Tibial nerve (tissue), 4 donors: Measurements from ENCODE around the gene AANAT. TPM values are rescaled to one million over a fixed set of nuclear protein-coding genes. Genes with fewer than 3 reads are reported as not detected.
A peak's percentile ranks its signal among the peaks of the same experiment; 100 is the strongest.

Experiments
- DNase-seq, 2 donors: peaks; one replicate each; pipeline ENCODE4 v3.0.0-alpha.2; 2019; ENCODE audit warnings: low spot score in 2 of 2
- H3K27ac ChIP-seq, 4 donors: fragments of 200-600 bp; sonication (generic) in 3 of 4; one replicate each; pipeline ENCODE4 v1.5.1; 2017 to 2019; ENCODE audit warnings: mild to moderate bottlenecking in 1 of 4
- H3K27me3 ChIP-seq, 2 donors: fragments of 200-600 bp; sonication (generic) in 1 of 2; one replicate each; pipeline versions ENCODE4 v1.5.1 to v1.6.0; 2017 to 2019
- H3K36me3 ChIP-seq, 3 donors: fragments of 200-600 bp; sonication (generic); one replicate each; pipeline ENCODE4 v1.5.1; 2018 to 2019
- H3K4me1 ChIP-seq, 4 donors: fragments of 200-600 bp; sonication (generic) in 3 of 4; one replicate each; pipeline ENCODE4 v1.5.1; 2017 to 2019
- H3K4me3 ChIP-seq, 4 donors: fragments of 200-600 bp; sonication (generic) in 3 of 4; one replicate each; pipeline ENCODE4 v1.5.1; 2017 to 2019; ENCODE audit warnings: mild to moderate bottlenecking in 1 of 4, moderate library complexity in 1 of 4
- H3K9me3 ChIP-seq, 4 donors: fragments of 200-600 bp; sonication (generic) in 3 of 4; one replicate each; pipeline ENCODE4 v1.5.1; 2017 to 2019
- EP300 ChIP-seq, 2 donors: sonication (generic); formaldehyde crosslinking; IDR thresholded peaks; one replicate each; pipeline ENCODE4 v1.6.1; 2017; ENCODE audit warnings: antibody characterized with exemption in 2 of 2, mild to moderate bottlenecking in 1 of 2
- POLR2A ChIP-seq, 2 donors: fragments of 450-650 bp; IDR thresholded peaks; one replicate each; pipeline ENCODE4 v1.6.1; 2017; ENCODE audit warnings: antibody characterized with exemption in 2 of 2, mild to moderate bottlenecking in 2 of 2, moderate library complexity in 2 of 2
- WGBS, 2 donors: methylation state at CpG; one replicate each; pipeline ENCODE4 v1.1.5; 2018; 5-methylcytosine and 5-hydroxymethylcytosine counted together
- total RNA-seq, 4 donors: library from RNA; depleted of rRNA; stranded (reverse); fragments of >200 nt; gene quantifications; one replicate each; pipeline ENCODE4 v1.1.0, GENCODE V29; 2016
- TF ChIP-seq, protein P1 (sequence below), 5 experiments: fragments of 200-600 bp in 3 of 5; fragments of 450-650 bp in 2 of 5; sonication (generic) in 3 of 5; IDR thresholded peaks; one replicate each; pipeline ENCODE4 v1.5.1; 2016 to 2019; ENCODE audit warnings: antibody characterized with exemption in 5 of 5, mild to moderate bottlenecking in 3 of 5, moderate library complexity in 2 of 5

AANAT gene
- total RNA-seq, 4 donors from 2014 or later, result not detected

DNA sequence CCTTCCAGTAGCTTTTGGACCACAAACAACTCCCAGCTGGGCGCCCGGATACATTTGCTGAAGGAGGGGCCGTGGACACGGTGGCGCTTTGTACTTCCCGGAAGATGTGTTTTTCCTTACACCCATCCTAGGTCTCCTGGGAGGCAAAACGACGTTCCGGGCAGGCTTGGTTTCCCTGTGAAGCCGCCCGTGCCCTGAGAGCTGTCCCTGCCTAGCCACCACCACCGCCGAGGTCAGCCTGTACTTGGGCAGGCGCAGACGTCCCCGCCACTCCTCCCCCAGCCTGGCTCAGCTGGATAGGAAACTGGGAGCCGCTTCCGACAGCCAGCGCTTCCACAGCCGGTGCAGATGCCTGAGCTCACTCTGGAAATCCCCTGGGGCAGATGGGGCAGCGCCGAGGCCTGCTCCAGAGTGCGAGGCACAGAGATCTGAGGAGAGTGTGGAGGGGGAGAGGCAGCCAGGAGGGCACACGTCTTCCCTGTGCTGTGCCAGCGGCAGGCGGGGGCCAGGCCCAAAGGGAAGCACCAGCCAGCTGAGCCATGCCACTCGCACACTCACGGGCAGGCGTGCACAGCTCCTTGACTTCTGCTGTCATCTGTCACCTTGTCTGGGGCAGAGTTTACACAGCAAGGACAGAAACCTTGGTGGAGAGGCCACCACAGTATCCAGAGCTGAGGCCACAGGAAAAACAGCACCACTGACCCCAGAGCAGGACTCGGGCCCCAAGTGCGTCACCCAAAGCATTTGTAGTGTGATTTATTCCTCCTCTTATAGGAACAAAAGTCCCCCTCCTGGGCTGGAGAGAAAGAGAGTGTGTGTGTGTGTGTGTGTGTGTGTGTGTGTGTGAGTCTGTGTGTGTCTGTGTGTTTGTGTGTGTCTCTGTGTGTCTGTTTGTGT is 30.8 kb downstream of the AANAT start:
- peaks cover 0 to 76% (median 37%) of the 10 kb centered on the region in 4 donors for H3K4me1 ChIP-seq
- TF ChIP-seq POLR2A (IDR thresholded peaks at IDR 0.05) (peak in 1 of 2 donors; percentile 19), EP300 (IDR thresholded peaks at IDR 0.05) (peak in 1 of 2 donors; percentile 70)
- TF ChIP-seq, protein P1, sequence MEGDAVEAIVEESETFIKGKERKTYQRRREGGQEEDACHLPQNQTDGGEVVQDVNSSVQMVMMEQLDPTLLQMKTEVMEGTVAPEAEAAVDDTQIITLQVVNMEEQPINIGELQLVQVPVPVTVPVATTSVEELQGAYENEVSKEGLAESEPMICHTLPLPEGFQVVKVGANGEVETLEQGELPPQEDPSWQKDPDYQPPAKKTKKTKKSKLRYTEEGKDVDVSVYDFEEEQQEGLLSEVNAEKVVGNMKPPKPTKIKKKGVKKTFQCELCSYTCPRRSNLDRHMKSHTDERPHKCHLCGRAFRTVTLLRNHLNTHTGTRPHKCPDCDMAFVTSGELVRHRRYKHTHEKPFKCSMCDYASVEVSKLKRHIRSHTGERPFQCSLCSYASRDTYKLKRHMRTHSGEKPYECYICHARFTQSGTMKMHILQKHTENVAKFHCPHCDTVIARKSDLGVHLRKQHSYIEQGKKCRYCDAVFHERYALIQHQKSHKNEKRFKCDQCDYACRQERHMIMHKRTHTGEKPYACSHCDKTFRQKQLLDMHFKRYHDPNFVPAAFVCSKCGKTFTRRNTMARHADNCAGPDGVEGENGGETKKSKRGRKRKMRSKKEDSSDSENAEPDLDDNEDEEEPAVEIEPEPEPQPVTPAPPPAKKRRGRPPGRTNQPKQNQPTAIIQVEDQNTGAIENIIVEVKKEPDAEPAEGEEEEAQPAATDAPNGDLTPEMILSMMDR (IDR thresholded peaks at IDR 0.05), result no peak

DNA sequence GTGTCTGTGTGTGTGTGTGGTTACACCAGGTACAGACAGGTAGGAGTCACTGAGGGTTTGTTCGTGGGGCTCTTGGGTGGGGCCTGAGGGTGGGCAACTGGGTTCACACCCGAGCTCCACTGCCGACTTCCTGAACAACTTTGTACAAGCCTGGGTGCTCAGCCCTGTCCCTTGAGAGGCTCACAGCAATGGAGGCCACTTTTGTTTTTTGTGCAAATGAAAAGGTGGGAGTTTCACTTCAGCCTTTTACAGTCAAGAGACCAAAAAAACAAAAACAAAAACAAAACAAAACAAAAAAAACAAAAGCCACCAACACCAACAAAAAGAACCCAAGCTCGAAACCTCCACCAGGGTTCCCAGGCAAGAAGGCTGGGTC is 31.5 kb downstream of the AANAT start:
- DNase-seq, result no peak
- H3K36me3 ChIP-seq, result no peaks in the 10 kb centered on the region
- H3K4me1 ChIP-seq, result peaks cover 0 to 70% (median 30%) of the 10 kb centered on the region in 4 donors
- no peaks in the 10 kb centered on the region for H3K9me3 ChIP-seq
- H3K4me3 ChIP-seq, result peak overlapping the region in 3 of 4 donors; percentile 15 to 67 (median 51)
- peak overlapping the region in 3 of 4 donors; percentile 80 to 89 (median 88) for H3K27ac ChIP-seq
- TF ChIP-seq EP300 (IDR thresholded peaks at IDR 0.05) (no peak), POLR2A (IDR thresholded peaks at IDR 0.05) (no peak)
- TF ChIP-seq, protein P1 (IDR thresholded peaks at IDR 0.05), result no peak
- WGBS, 2 donors, result 49 to 53% methylated on average over 4 of the region's 4 CpGs
- no peaks in the 10 kb centered on the region for H3K27me3 ChIP-seq

More for the DNA sequence above, 30.8 kb downstream of the AANAT start:
- WGBS, 2 donors, result 24 to 28% methylated on average over 24 to 25 of the region's 31 CpGs
- peak in 1 of 2 donors; percentile 45 for DNase-seq
- Histone ChIP-seq H3K27me3 (no peaks in the 10 kb centered on the region), H3K9me3 (no peaks in the 10 kb centered on the region), H3K4me3 (peak overlapping the region in 1 of 4 donors; percentile 67), H3K27ac (peak overlapping the region; percentile 41 to 89 (median 84)), H3K36me3 (no peaks in the 10 kb centered on the region)

DNA sequence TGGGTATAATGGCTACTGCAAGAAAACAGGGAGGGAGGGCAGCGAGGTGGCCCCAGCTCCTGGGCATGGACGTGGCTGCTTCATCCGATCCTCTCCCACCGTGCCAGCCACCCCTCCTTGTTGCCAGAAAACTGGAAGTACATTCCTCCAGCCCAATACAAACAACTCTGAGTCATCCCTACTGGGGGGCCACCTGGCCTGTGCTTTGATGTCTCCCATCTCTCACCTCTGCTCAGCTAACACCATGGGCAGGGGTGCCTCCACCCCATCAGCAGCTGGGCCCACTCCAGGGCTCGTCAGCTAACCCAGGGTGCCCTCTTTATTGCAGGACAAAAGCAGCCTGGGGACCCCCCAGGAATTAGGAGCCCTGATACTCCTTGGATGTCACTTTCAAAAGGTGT is 31.9 kb downstream of the AANAT start:
- Histone ChIP-seq H3K36me3 (no peaks in the 10 kb centered on the region), H3K9me3 (no peaks in the 10 kb centered on the region), H3K4me1 (peaks cover 0 to 67% (median 26%) of the 10 kb centered on the region in 4 donors), H3K4me3 (peak overlapping the region; percentile 15 to 67 (median 49)), H3K27me3 (no peaks in the 10 kb centered on the region), H3K27ac (peak overlapping the region in 3 of 4 donors; percentile 80 to 89 (median 88))
- WGBS, 2 donors, result 69 to 76% methylated on average over 5 of the region's 5 CpGs
- no peak for TF ChIP-seq EP300 (IDR thresholded peaks at IDR 0.05)
- TF ChIP-seq, protein P1 (IDR thresholded peaks at IDR 0.05), result no peak
- no peak for TF ChIP-seq POLR2A (IDR thresholded peaks at IDR 0.05)
- DNase-seq, result no peak

DNA sequence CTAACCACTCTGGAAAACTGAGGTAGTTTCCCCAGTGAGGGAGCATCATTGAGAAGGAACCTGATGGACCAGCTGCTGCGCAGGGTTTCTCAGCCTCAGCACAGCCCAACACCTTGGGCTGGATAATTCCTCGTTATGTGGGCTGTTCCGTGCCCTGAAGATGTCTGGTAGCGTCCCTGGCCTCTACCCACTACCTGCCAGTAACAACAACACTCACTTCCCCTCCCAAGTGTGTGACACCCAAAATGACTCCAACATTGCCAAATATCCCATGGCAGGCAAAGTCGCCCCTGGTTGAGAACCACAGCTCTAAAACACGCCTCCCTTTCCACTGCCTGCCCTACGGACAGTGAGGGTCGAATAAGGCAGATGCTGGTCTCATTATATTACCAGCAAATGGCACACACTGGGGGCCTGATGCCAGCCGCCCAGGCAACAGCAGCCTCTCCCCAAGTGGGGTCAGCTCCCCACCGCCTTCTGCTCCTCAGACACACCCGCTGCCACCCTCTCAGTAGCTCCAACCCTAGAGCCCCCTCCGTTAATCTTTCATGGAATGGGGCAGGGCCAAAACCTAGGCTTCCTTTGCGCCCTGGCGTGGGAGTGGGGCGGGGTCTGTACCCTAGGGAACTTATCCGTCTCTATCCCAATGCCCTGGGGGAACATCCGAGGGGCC is 32.8 kb downstream of the AANAT start:
- H3K27me3 ChIP-seq, result no peaks in the 10 kb centered on the region
- no peak for TF ChIP-seq POLR2A (IDR thresholded peaks at IDR 0.05)
- TF ChIP-seq EP300 (IDR thresholded peaks at IDR 0.05), result no peak
- TF ChIP-seq, protein P1 (IDR thresholded peaks at IDR 0.05), result no peak
- no peaks in the 10 kb centered on the region for H3K9me3 ChIP-seq
- peak overlapping the region; percentile 61 to 89 (median 84) for H3K27ac ChIP-seq
- peaks cover 0 to 67% (median 25%) of the 10 kb centered on the region in 4 donors for H3K4me1 ChIP-seq
- no peaks in the 10 kb centered on the region for H3K36me3 ChIP-seq
- H3K4me3 ChIP-seq, result peak overlapping the region; percentile 45 to 67 (median 49)
- WGBS, 2 donors, result 60 to 70% methylated on average over 17 of the region's 17 CpGs
- no peak for DNase-seq

GRCh38 chr17:76500747-76501017 is 33.3 kb downstream of the AANAT start:
- H3K27me3 ChIP-seq, result no peaks in the 10 kb centered on the region
- DNase-seq, result no peak
- H3K9me3 ChIP-seq, result no peaks in the 10 kb centered on the region
- no peak for TF ChIP-seq EP300 (IDR thresholded peaks at IDR 0.05)
- TF ChIP-seq POLR2A (IDR thresholded peaks at IDR 0.05), result no peak
- TF ChIP-seq, protein P1 (IDR thresholded peaks at IDR 0.05), result no peak
- peak overlapping the region; percentile 45 to 67 (median 49) for H3K4me3 ChIP-seq
- no peaks in the 10 kb centered on the region for H3K36me3 ChIP-seq
- H3K4me1 ChIP-seq, result peaks cover 0 to 66% (median 25%) of the 10 kb centered on the region in 4 donors
- WGBS, 2 donors, result 17 to 33% methylated on average over 10 of the region's 10 CpGs
- H3K27ac ChIP-seq, result peak overlapping the region; percentile 61 to 89 (median 84)
